ENCODE measurements around the gene ICAM4.
"Not testable (repeated sequence)": the region's sequence is repeated elsewhere in the genome, so short reads cannot be mapped to it uniquely, and the experiment has no call there.

The ICAM4 gene

GRCh38 chr19:10320602-10321416 is 34.1 kb downstream of the ICAM4 start:
- DNase-seq: no peak

- DNase-seq: no peak
Measured at GRCh38 chr19:10321417-10321797, 34.7 kb downstream of the ICAM4 start.

GRCh38 chr19:10321874-10322835 is 35.4 kb downstream of the ICAM4 start:
- no peak for DNase-seq

- DNase-seq: no peak
Measured at GRCh38 chr19:10325732-10326131, 39.0 kb downstream of the ICAM4 start.

GRCh38 chr19:10327793-10328192 is 41.0 kb downstream of the ICAM4 start:
- DNase-seq: no peak

GRCh38 chr19:10328558-10329429 is 42.0 kb downstream of the ICAM4 start:
- no peak for DNase-seq

GRCh38 chr19:10329555-10329954 is 42.8 kb downstream of the ICAM4 start:
- no peak for DNase-seq

- no peak for DNase-seq
Measured at GRCh38 chr19:10332158-10332964, 45.6 kb downstream of the ICAM4 start.

GRCh38 chr19:10332965-10333757 is 46.4 kb downstream of the ICAM4 start, which contains the start of gene RAVER1:
TSS of gene RAVER1 (minus strand) at chr19:10333529. CDS start at chr19:10333507, 22 bp downstream.
- peak; percentile 55 for DNase-seq

- no peak for DNase-seq
Measured at GRCh38 chr19:10333758-10334587, 47.2 kb downstream of the ICAM4 start.

GRCh38 chr19:10334588-10335351 is 48.0 kb downstream of the ICAM4 start:
- DNase-seq: no peak

- no peak for DNase-seq
Measured at GRCh38 chr19:10335352-10335985, 48.7 kb downstream of the ICAM4 start.

- not testable (repeated sequence) for DNase-seq
Measured at GRCh38 chr19:10336725-10337124, 50.0 kb downstream of the ICAM4 start.

All from SIG-M5 (cell line).